Stimulated activated CD4-positive, alpha-beta T cell treated with anti-CD3 and anti-CD28 coated beads, Interleukin-1b, Interleukin-23, amount 100 ng/mL, for 1 hour (primary cell): ENCODE measurements around the gene TGFBRAP1.

Source experiments
- DNase-seq, 2 donors: peaks; one replicate each; pipeline ENCODE4 v3.0.0-alpha.2; 2020; ENCODE audit warnings: low read depth in 2 of 2

Gene TGFBRAP1

GRCh38 chr2:105237045-105237765 is 92.3 kb downstream of the TGFBRAP1 start:
- DNase-seq = no peak

DNA sequence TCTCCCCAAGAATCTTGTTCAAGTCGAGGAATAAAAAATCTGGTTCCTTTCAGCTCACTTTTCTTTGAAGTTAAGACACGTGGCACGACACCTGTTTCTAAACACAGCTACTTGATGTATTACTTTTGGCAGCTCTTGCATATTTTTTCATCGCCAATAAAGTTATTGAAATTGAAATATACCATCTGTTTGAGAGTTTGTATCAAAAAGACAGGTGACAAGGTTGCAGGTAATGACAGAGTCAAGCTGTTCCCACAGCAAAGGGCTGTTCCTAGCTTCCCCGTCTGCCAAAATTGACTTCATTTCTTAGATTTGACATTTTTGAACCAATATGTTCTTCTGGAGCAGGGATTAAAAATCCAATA is 93.5 kb downstream of the TGFBRAP1 start:
- no peak for DNase-seq

DNA sequence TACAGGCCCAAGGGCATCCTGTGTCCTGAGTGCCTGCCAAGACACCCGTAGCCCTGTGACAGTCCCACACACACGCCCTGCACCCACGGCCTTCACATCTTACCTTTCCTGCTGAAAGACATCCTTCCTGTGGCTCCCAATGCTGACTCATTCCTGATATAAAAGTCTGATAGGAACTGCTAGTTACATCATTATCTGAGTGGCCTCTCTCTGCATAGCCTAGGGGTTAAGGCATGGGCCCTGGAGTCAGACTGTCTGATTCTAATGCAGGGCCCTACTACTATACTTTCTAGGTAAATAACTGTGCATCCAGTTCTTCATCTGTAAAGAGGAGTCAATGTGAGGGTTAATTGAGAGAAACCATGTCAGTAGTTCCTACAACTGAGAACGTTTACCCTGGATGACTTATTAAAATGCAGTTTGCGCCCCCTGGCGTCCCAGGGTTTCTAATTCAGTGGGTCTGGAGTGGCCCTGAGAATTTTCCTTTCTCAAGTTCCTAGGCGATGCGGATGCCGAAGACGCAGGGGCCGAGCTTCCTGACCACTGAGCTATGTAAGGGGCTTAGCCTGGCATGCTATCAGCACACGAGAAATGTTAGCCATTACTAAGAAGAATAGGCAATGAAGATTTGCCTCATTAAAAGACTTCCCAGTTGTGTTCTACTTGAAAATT is 94.0 kb downstream of the TGFBRAP1 start:
- DNase-seq = peak; percentile 17 to 46

GRCh38 chr2:105231232-105231619 is 98.3 kb downstream of the TGFBRAP1 start:
- no peak for DNase-seq

DNA sequence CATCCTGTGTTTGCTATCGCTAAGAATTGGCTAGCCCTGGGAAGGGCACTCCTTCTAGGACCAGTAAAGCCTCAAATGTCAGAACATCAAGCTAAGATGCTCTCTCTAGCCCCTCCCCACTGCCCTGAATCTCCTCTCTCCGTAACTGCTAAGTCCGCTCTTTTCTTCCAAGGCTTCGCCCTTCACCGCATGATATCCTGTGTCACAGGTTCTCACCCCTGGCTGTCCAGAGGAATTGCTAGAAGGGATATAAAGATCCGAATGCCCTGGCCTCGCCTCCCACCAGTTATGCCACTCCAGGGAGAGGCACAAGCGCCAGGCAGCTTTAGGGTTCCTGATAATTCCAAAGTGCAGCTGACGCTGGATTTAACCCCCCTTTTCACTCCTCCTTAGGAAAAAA is 105.1 kb downstream of the TGFBRAP1 start:
- DNase-seq = no peak

DNA sequence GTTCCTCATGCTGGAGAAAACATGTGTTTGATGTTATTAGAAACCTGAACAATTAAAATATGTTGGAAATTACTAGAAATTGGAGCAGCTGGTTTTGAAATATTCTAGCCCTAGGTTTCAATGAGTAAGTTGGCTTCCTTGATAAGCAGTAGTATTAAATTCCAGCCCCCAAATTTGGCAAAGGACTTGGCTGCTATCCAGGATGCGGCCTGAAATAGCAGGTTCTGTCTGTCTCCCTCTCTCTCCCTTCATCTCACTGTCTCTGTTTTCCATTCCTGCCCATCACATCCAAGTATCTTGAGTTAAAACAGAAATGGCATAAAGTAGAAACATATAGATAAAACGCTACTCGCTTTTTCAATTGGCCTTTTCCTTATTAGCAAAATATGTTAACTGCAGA is 108.9 kb downstream of the TGFBRAP1 start:
- DNase-seq = no peak

DNA sequence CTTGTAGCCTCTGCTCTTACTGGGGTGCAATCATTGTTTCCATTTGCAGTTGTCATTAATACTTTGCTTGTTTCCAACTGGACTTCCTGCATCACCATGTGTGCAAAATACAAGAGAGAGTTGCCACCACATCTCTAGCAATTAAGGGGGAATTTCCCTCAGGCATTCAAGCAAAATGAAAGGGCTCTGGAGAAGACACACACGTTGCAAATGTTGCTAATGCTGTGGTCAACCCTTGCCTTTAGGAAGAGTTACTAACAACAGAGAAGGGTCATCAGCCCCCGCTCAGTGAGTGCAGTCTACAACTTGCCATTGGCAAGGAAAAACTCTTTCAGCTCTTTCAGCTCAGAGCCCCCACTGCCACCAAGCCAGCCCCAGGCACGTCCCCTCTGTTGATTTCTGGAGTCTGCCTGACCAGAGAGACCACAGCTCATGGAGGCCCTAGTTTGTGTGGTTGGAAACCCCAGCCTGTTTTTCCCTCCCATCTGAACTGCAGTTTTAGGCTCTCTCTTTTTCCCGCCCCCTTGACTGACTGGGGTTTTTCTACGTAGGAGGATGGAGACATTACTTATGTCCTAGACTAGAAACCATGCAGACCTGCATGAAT is 113.8 kb downstream of the TGFBRAP1 start:
- no peak for DNase-seq
